Tibial artery (tissue), 4 donors: ENCODE measurements around the gene EPG5.
"Not testable (repeated sequence)": the region's sequence is repeated elsewhere in the genome, so short reads cannot be mapped to it uniquely, and the experiment has no call there.

Experiments
- DNase-seq, 2 donors: peaks; one replicate each; pipeline ENCODE4 v3.0.0-alpha.2; 2019
- H3K27ac ChIP-seq, 2 donors: fragments of 200-600 bp; sonication (generic) in 1 of 2; 1 replicate in 1 of 2; 2 replicates in 1 of 2; pipeline ENCODE4 v1.5.1; 2018 to 2019; ENCODE audit warnings: mild to moderate bottlenecking in 1 of 2
- H3K27me3 ChIP-seq, 2 donors: fragments of 200-600 bp; sonication (generic) in 1 of 2; one replicate each; pipeline versions ENCODE4 v1.5.1 to v1.6.0; 2016 to 2019
- H3K36me3 ChIP-seq, 3 donors: fragments of 200-600 bp; sonication (generic) in 2 of 3; one replicate each; pipeline ENCODE4 v1.5.1; 2016 to 2019; ENCODE audit warnings: mild to moderate bottlenecking in 2 of 3
- H3K4me1 ChIP-seq, 4 donors: fragments of 200-600 bp; sonication (generic) in 2 of 4; 1 replicate in 3 of 4; 2 replicates in 1 of 4; pipeline ENCODE4 v1.5.1; 2016 to 2019
- H3K4me3 ChIP-seq, 2 donors: fragments of 200-600 bp; sonication (generic) in 1 of 2; 1 replicate in 1 of 2; 2 replicates in 1 of 2; pipeline ENCODE4 v1.5.1; 2018 to 2019; ENCODE audit warnings: mild to moderate bottlenecking in 2 of 2
- H3K9me3 ChIP-seq, 3 donors: fragments of 200-600 bp; sonication (generic) in 1 of 3; one replicate each; pipeline ENCODE4 v1.5.1; 2016 to 2019
- CTCF ChIP-seq, 2 experiments: fragments of 200-600 bp in 1 of 2; fragments of 450-650 bp in 1 of 2; IDR thresholded peaks; one replicate each; pipeline ENCODE4 v1.5.1; 2017 to 2019; ENCODE audit warnings: antibody characterized with exemption in 2 of 2, mild to moderate bottlenecking in 1 of 2, moderate library complexity in 1 of 2
- intact Hi-C: fragments of 100-400 bp; cut with DNase I; formaldehyde crosslinking; loops from one replicate; pipeline ENCODE4 v1.15.0; 2023; ENCODE audit warnings: low total_unique reads

Gene EPG5

GRCh38 chr18:45821711-45822110, 145.4 kb downstream of the EPG5 start:
- H3K27ac ChIP-seq = no peak overlapping the region
- H3K9me3 ChIP-seq = peaks cover 0 to 4% (median 0%) of the 10 kb centered on the region in 3 donors
- H3K36me3 ChIP-seq = no peaks in the 10 kb centered on the region
- intact Hi-C loops = no loop called here
- H3K27me3 ChIP-seq = no peaks in the 10 kb centered on the region
- no peak overlapping the region for H3K4me3 ChIP-seq
- no peak for DNase-seq
- no peaks in the 10 kb centered on the region for H3K4me1 ChIP-seq
- TF ChIP-seq CTCF (IDR thresholded peaks at IDR 0.05) = no peak

GRCh38 chr18:45821026-45821425, 146.1 kb downstream of the EPG5 start:
- peaks cover 0 to 4% (median 0%) of the 10 kb centered on the region in 3 donors for H3K9me3 ChIP-seq
- no peaks in the 10 kb centered on the region for H3K27me3 ChIP-seq
- H3K4me3 ChIP-seq = no peak overlapping the region
- H3K4me1 ChIP-seq = no peaks in the 10 kb centered on the region
- no peak overlapping the region for H3K27ac ChIP-seq
- TF ChIP-seq CTCF (IDR thresholded peaks at IDR 0.05) = no peak
- H3K36me3 ChIP-seq = no peaks in the 10 kb centered on the region
- intact Hi-C loops = no loop called here
- no peak for DNase-seq

GRCh38 chr18:45820106-45820745, 146.9 kb downstream of the EPG5 start:
- no peak for DNase-seq
- Histone ChIP-seq H3K36me3 (no peaks in the 10 kb centered on the region), H3K9me3 (peaks cover 0 to 4% (median 0%) of the 10 kb centered on the region in 3 donors), H3K4me3 (no peak overlapping the region), H3K27me3 (no peaks in the 10 kb centered on the region), H3K27ac (no peak overlapping the region), H3K4me1 (no peaks in the 10 kb centered on the region)
- intact Hi-C loops = no loop called here
- no peak for TF ChIP-seq CTCF (IDR thresholded peaks at IDR 0.05)

GRCh38 chr18:45818765-45819164, 148.4 kb downstream of the EPG5 start:
- not testable (repeated sequence) for H3K36me3 ChIP-seq, DNase-seq

GRCh38 chr18:45817543-45817942, 149.6 kb downstream of the EPG5 start:
- intact Hi-C loops = no loop called here
- Histone ChIP-seq H3K27me3 (no peaks in the 10 kb centered on the region), H3K4me3 (no peak overlapping the region), H3K36me3 (no peaks in the 10 kb centered on the region), H3K4me1 (no peaks in the 10 kb centered on the region), H3K27ac (no peak overlapping the region), H3K9me3 (peaks cover 0 to 4% (median 0%) of the 10 kb centered on the region in 3 donors)
- TF ChIP-seq CTCF (IDR thresholded peaks at IDR 0.05) = no peak
- no peak for DNase-seq

More at GRCh38 chr18:45818765-45819164, 148.4 kb downstream of the EPG5 start:
- H3K4me1 ChIP-seq, H3K4me3 ChIP-seq, H3K9me3 ChIP-seq, intact Hi-C loops, H3K27me3 ChIP-seq, H3K27ac ChIP-seq: not testable (repeated sequence)

GRCh38 chr18:45814733-45815132, 152.4 kb downstream of the EPG5 start:
- H3K9me3 ChIP-seq, H3K27ac ChIP-seq, H3K4me1 ChIP-seq, H3K27me3 ChIP-seq, intact Hi-C loops, H3K4me3 ChIP-seq, H3K36me3 ChIP-seq, DNase-seq: not testable (repeated sequence)

- H3K27ac ChIP-seq, H3K36me3 ChIP-seq, DNase-seq, H3K9me3 ChIP-seq, H3K27me3 ChIP-seq, intact Hi-C loops, H3K4me3 ChIP-seq: not testable (repeated sequence)
- H3K4me1 ChIP-seq = peaks cover 0 to 20% (median 9%) of the 10 kb centered on the region in 4 donors
These were observed 160.0 kb downstream of the EPG5 start for GRCh38 chr18:45807144-45807543.
